ENCODE results near the gene TCF7L2.
"Not testable (repeated sequence)": the region's sequence is repeated elsewhere in the genome, so short reads cannot be mapped to it uniquely, and the experiment has no call there.

The TCF7L2 gene

GRCh38 chr10:113061557-113061956, 111.5 kb downstream of the TCF7L2 start:
- DNase-seq: no peak

GRCh38 chr10:113063043-113063967, 113.3 kb downstream of the TCF7L2 start:
- DNase-seq: no peak

- no peak for DNase-seq
Observed at GRCh38 chr10:113064039-113064438, 114.0 kb downstream of the TCF7L2 start.

GRCh38 chr10:113066120-113066519, 116.1 kb downstream of the TCF7L2 start:
- DNase-seq: not testable (repeated sequence)

- no peak for DNase-seq
Observed at GRCh38 chr10:113066561-113067312, 116.7 kb downstream of the TCF7L2 start.

GRCh38 chr10:113067501-113067900, 117.5 kb downstream of the TCF7L2 start:
- no peak for DNase-seq

GRCh38 chr10:113068178-113068890, 118.3 kb downstream of the TCF7L2 start:
- no peak for DNase-seq

GRCh38 chr10:113069595-113069994, 119.5 kb downstream of the TCF7L2 start:
- DNase-seq: no peak

GRCh38 chr10:113071446-113071845, 121.4 kb downstream of the TCF7L2 start:
- DNase-seq: peak in 5 of 56 donors; percentile 6 to 16 (median 12)

- DNase-seq: no peak
Observed at GRCh38 chr10:113073549-113074189, 123.6 kb downstream of the TCF7L2 start.

GRCh38 chr10:113076949-113077348, 126.9 kb downstream of the TCF7L2 start:
- DNase-seq: no peak

GRCh38 chr10:113078282-113078907, 128.3 kb downstream of the TCF7L2 start:
- DNase-seq: no peak

GRCh38 chr10:113080061-113080924, 130.2 kb downstream of the TCF7L2 start:
- DNase-seq: no peak

GRCh38 chr10:113080925-113081229, 130.8 kb downstream of the TCF7L2 start:
- no peak for DNase-seq

GRCh38 chr10:113084031-113084430, 134.0 kb downstream of the TCF7L2 start:
- no peak for DNase-seq

GRCh38 chr10:113085776-113086175, 135.7 kb downstream of the TCF7L2 start:
- DNase-seq: no peak

GRCh38 chr10:113086282-113086681, 136.2 kb downstream of the TCF7L2 start:
- DNase-seq: no peak

- peak in 1 of 56 donors; percentile 10 for DNase-seq
Observed at GRCh38 chr10:113087165-113088029, 137.3 kb downstream of the TCF7L2 start.

- DNase-seq: no peak
Observed at GRCh38 chr10:113088194-113088593, 138.1 kb downstream of the TCF7L2 start.

Data from nucleus accumbens (tissue), 56 donors.